C4-2B (cell line): ENCODE results near the gene UBE2J2.

Experiments used
- ZFX ChIP-seq: fragments of 450-650 bp; IDR thresholded peaks from 2 replicates; pipeline ENCODE4 v1.6.1; 2017
- TF ChIP-seq, protein P1 (sequence below): fragments of 450-650 bp; conservative IDR thresholded peaks from 2 replicates; pipeline ENCODE4 v1.5.1; 2017; ENCODE audit warnings: mild to moderate bottlenecking

DNA sequence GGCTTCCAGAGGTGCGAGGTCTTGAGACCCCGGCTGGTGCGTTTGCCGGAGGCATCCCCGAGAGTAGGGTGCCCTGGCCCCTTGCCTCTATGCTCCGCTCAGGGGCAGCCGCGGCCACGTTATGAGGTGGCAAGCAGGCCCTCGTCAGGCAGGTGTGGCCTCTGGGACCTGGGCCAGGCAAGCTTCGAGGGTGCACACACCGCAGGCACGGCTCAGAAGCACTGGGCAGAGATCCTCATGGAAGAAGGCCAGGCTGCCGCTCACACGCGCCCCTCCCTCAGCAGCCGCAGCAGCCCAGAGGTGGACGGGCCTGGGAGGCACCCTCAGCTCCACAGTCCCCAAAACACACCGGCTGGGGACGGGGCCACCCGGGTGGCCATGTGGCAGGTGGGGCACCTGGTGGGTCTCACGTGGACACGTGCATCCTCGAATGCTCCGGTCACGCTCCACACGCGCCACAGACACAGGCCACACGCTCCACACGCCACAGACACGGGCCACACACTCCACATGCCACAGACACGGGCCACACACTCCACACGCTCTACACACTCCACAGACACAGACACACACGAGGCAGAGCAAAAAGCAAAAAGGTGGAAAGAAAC, 48.3 kb downstream of the UBE2J2 start:
- TF ChIP-seq, protein P1, sequence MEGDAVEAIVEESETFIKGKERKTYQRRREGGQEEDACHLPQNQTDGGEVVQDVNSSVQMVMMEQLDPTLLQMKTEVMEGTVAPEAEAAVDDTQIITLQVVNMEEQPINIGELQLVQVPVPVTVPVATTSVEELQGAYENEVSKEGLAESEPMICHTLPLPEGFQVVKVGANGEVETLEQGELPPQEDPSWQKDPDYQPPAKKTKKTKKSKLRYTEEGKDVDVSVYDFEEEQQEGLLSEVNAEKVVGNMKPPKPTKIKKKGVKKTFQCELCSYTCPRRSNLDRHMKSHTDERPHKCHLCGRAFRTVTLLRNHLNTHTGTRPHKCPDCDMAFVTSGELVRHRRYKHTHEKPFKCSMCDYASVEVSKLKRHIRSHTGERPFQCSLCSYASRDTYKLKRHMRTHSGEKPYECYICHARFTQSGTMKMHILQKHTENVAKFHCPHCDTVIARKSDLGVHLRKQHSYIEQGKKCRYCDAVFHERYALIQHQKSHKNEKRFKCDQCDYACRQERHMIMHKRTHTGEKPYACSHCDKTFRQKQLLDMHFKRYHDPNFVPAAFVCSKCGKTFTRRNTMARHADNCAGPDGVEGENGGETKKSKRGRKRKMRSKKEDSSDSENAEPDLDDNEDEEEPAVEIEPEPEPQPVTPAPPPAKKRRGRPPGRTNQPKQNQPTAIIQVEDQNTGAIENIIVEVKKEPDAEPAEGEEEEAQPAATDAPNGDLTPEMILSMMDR, result no peak
- no peak for TF ChIP-seq ZFX
